ENCODE data around the gene ASB10.

GRCh38 chr7:151137076-151137675, 49.9 kb downstream of the ASB10 start:
- TF ChIP-seq POLR2A (IDR thresholded peaks at IDR 0.05) = no peak
- no peak for TF ChIP-seq CTCF (IDR thresholded peaks at IDR 0.05)
- TF ChIP-seq POLR2AphosphoS5 (IDR thresholded peaks at IDR 0.05) = no peak
